T-helper 1 cell treated with Interleukin-12 subunit alpha and Interleukin-12 subunit beta and Interleukin-4 antibody, amounts not matched to agents 30 ng/mL and 1 ng/mL, for 36 hours (primary cell): Measurements from ENCODE around the gene CCS. TPM values are rescaled to one million over a fixed set of nuclear protein-coding genes. Genes with fewer than 3 reads are reported as not detected.
"Not testable (repeated sequence)": the region's sequence is repeated elsewhere in the genome, so short reads cannot be mapped to it uniquely, and the experiment has no call there.

Experiments
- intact Hi-C: fragments of 100-400 bp; cut with micrococcal nuclease; formaldehyde crosslinking; loops from one replicate; pipeline ENCODE4 v1.15.1; 2024
- total RNA-seq: library from RNA; stranded (reverse); gene quantifications from 2 replicates; pipeline ENCODE4 v1.2.3, GENCODE V29; 2022

Gene CCS
- total RNA-seq, 1 donor from 2014 or later = 42.7 TPM

GRCh38 chr11:66561178-66561974 is 31.6 kb upstream of the CCS start:
- intact Hi-C loops = no loop called here

GRCh38 chr11:66561975-66562248 is 31.1 kb upstream of the CCS start:
- intact Hi-C loops = no loop called here

- intact Hi-C loops = no loop called here
These were observed 30.7 kb upstream of the CCS start for GRCh38 chr11:66562275-66562674.

- intact Hi-C loops = no loop called here
These were observed 29.9 kb upstream of the CCS start for GRCh38 chr11:66562907-66563583.

- intact Hi-C loops = no loop called here
These were observed 29.2 kb upstream of the CCS start for GRCh38 chr11:66563832-66564231.

- intact Hi-C loops = no loop called here
These were observed 28.4 kb upstream of the CCS start for GRCh38 chr11:66564538-66564937.

- intact Hi-C loops = no loop called here
These were observed 28.0 kb upstream of the CCS start for GRCh38 chr11:66564984-66565383.

- intact Hi-C loops = no loop called here
These were observed 26.8 kb upstream of the CCS start for GRCh38 chr11:66566221-66566620.

GRCh38 chr11:66567787-66568123 is 25.2 kb upstream of the CCS start:
- intact Hi-C loops = no loop called here

- intact Hi-C loops = no loop called here
These were observed 24.7 kb upstream of the CCS start, which contains the start of gene CTSF for GRCh38 chr11:66568124-66568916. Gene CTSF (minus strand): TSS chr11:66568606. CDS start chr11:66568486, 120 bp downstream.

GRCh38 chr11:66569076-66569475 is 23.9 kb upstream of the CCS start:
- intact Hi-C loops = no loop called here

- intact Hi-C loops = no loop called here
These were observed 22.7 kb upstream of the CCS start for GRCh38 chr11:66570079-66570849.

GRCh38 chr11:66570850-66571180 is 22.2 kb upstream of the CCS start:
- intact Hi-C loops = no loop called here

- intact Hi-C loops = loop anchor here (1.0 kb wide), 4 partner anchors 33 to 255 kb away; partner anchors contain the start of genes ACTN3, RBM4 and ZDHHC24
These were observed 13.9 kb upstream of the CCS start for GRCh38 chr11:66579017-66579606.

GRCh38 chr11:66580803-66581202 is 12.2 kb upstream of the CCS start:
- intact Hi-C loops = no loop called here

GRCh38 chr11:66581261-66581660 is 11.7 kb upstream of the CCS start:
- intact Hi-C loops = no loop called here

GRCh38 chr11:66582565-66583147 is 10.3 kb upstream of the CCS start:
- intact Hi-C loops = not testable (repeated sequence)

- intact Hi-C loops = not testable (repeated sequence)
These were observed 7.5 kb upstream of the CCS start for GRCh38 chr11:66585447-66585846.

- intact Hi-C loops = no loop called here
These were observed 6.8 kb upstream of the CCS start for GRCh38 chr11:66586136-66586535.

GRCh38 chr11:66589315-66589714 is 3.7 kb upstream of the CCS start:
- intact Hi-C loops = not testable (repeated sequence)
